Mesenchymal stem cell (in vitro differentiated cells and primary cell): ENCODE data around the gene GALNT13.

Experiments used
- DNase-seq: peaks from one replicate; pipeline ENCODE4 v3.0.0-alpha.2; 2013
- H2AFZ ChIP-seq: one replicate; pipeline ENCODE4 v1.6.1; 2013; ENCODE audit warnings: low read depth, mild to moderate bottlenecking, control low read depth, inconsistent platforms, low read length, moderate library complexity
- H2AK5ac ChIP-seq: 2 replicates; pipeline ENCODE4 v1.6.1; 2013; ENCODE audit warnings: low read length, moderate library complexity, mild to moderate bottlenecking, inconsistent platforms; ENCODE audit not compliant: severe bottlenecking
- H2BK120ac ChIP-seq: one replicate; pipeline ENCODE4 v1.6.1; 2013; ENCODE audit warnings: low read depth, mild to moderate bottlenecking, inconsistent platforms, low read length, moderate library complexity
- H2BK12ac ChIP-seq, 2 experiments: one replicate each; pipeline ENCODE4 v1.6.1; 2013; ENCODE audit warnings: inconsistent platforms in 2 of 2, low read length in 2 of 2, mild to moderate bottlenecking in 2 of 2, moderate library complexity in 2 of 2, control low read depth in 1 of 2
- H2BK15ac ChIP-seq: one replicate; pipeline ENCODE4 v1.6.1; 2013; ENCODE audit warnings: mild to moderate bottlenecking, low read depth, inconsistent platforms; ENCODE audit not compliant: poor library complexity, severe bottlenecking
- H2BK5ac ChIP-seq: 2 replicates; pipeline ENCODE4 v1.6.1; 2013; ENCODE audit warnings: low read depth, mild to moderate bottlenecking, low read length, control low read depth, inconsistent platforms; ENCODE audit not compliant: poor library complexity, severe bottlenecking
- H3K14ac ChIP-seq, 2 experiments: one replicate each; pipeline ENCODE4 v1.6.1; 2013; ENCODE audit warnings: inconsistent platforms in 2 of 2, low read length in 2 of 2, control low read depth in 1 of 2, mild to moderate bottlenecking in 1 of 2, moderate library complexity in 1 of 2
- H3K18ac ChIP-seq, 2 experiments: one replicate each; pipeline ENCODE4 v1.6.1; 2013; ENCODE audit warnings: inconsistent platforms in 2 of 2, low read length in 2 of 2, control low read depth in 1 of 2, low read depth in 1 of 2, mild to moderate bottlenecking in 1 of 2
- H3K23ac ChIP-seq, 2 experiments: one replicate each; pipeline ENCODE4 v1.6.1; 2013; ENCODE audit warnings: inconsistent platforms in 2 of 2, low read length in 2 of 2, mild to moderate bottlenecking in 2 of 2, moderate library complexity in 2 of 2, control low read depth in 1 of 2
- H3K27ac ChIP-seq: 2 replicates; pipeline ENCODE4 v1.5.1; 2013; ENCODE audit warnings: mild to moderate bottlenecking, moderate library complexity, low read length, control low read depth, inconsistent platforms; ENCODE audit not compliant: poor library complexity, severe bottlenecking
- H3K27me3 ChIP-seq, 2 experiments: 2 replicates each; pipeline versions ENCODE4 v1.6.1 to v1.7.0; 2013; ENCODE audit warnings: low read length in 2 of 2, mild to moderate bottlenecking in 2 of 2, moderate library complexity in 2 of 2, control low read depth in 1 of 2, inconsistent platforms in 1 of 2; ENCODE audit not compliant: control insufficient read depth in 1 of 2, insufficient read depth in 1 of 2
- H3K36me3 ChIP-seq, 2 experiments: 2 replicates each; pipeline versions ENCODE4 v1.6.1 to v1.7.0; 2013; ENCODE audit warnings: low read length in 2 of 2, control low read depth in 1 of 2, inconsistent platforms in 1 of 2, low read depth in 1 of 2, mild to moderate bottlenecking in 1 of 2; ENCODE audit not compliant: insufficient read depth in 2 of 2, control insufficient read depth in 1 of 2
- H3K4ac ChIP-seq, 2 experiments: one replicate each; pipeline ENCODE4 v1.6.1; 2013; ENCODE audit warnings: inconsistent platforms in 2 of 2, low read length in 2 of 2, mild to moderate bottlenecking in 2 of 2, moderate library complexity in 2 of 2, control low read depth in 1 of 2, low read depth in 1 of 2
- H3K4me1 ChIP-seq: 2 replicates; pipeline ENCODE4 v1.6.1; 2013; ENCODE audit warnings: low read depth, low read length, control low read depth; ENCODE audit not compliant: control insufficient read depth, insufficient read depth
- H3K4me2 ChIP-seq: 2 replicates; pipeline ENCODE4 v1.6.1; 2013; ENCODE audit warnings: low read length, mild to moderate bottlenecking, inconsistent platforms; ENCODE audit not compliant: poor library complexity, severe bottlenecking
- H3K4me3 ChIP-seq, 2 experiments: 2 replicates each; pipeline versions ENCODE4 v1.5.1 to v1.7.0; 2013; ENCODE audit warnings: low read length in 2 of 2, mild to moderate bottlenecking in 2 of 2, control low read depth in 1 of 2, low read depth in 1 of 2; ENCODE audit not compliant: insufficient read depth in 1 of 2
- H3K79me1 ChIP-seq: replicated peaks from 2 replicates; pipeline ENCODE4 v1.6.1; 2013; ENCODE audit warnings: mild to moderate bottlenecking, control low read depth, low read length, inconsistent platforms; ENCODE audit not compliant: poor library complexity, severe bottlenecking
- H3K9ac ChIP-seq: 2 replicates; pipeline ENCODE4 v1.7.0; 2013; ENCODE audit warnings: mild to moderate bottlenecking, low read length, moderate library complexity
- H3K9me3 ChIP-seq: 2 replicates; pipeline ENCODE4 v1.7.0; 2013; ENCODE audit warnings: mild to moderate bottlenecking, low read length; ENCODE audit not compliant: control insufficient read depth
- H4K8ac ChIP-seq: one replicate; pipeline ENCODE4 v1.6.1; 2013; ENCODE audit warnings: inconsistent platforms, mild to moderate bottlenecking, low read length, moderate library complexity
- H4K91ac ChIP-seq: one replicate; pipeline ENCODE4 v1.6.1; 2013; ENCODE audit warnings: mild to moderate bottlenecking, low read length, inconsistent platforms
- WGBS: methylation state at CpG from one replicate; pipeline ENCODE4 v1.1.7; 2013; ENCODE audit warnings: mixed read lengths; 5-methylcytosine and 5-hydroxymethylcytosine counted together

Gene GALNT13

DNA sequence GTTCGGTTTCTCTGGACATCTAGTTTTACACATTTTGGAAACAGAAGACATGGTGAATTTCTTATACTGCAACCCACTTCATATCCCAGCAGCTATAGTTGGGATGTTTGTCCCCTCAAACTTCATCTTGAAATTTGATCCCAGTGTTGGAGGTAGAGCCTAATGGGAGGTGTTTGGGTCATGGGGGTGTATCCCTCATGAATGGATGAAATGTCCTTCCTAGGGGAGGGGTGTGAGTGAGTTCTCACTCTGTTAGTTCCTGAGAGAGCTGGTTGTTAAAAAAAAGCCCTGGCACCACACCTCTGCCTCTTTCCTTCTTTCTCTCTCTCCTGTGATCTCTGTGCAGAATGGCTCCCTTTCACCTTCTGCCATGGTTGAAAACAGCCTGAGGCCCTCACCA is 457.8 kb downstream of the GALNT13 start:
- Histone ChIP-seq H2BK120ac (no peak overlapping the region), H3K9me3 (no peaks in the 10 kb centered on the region), H2BK5ac (no peak overlapping the region), H3K18ac (no peak overlapping the region), H3K4me3 (no peak overlapping the region), H2BK12ac (no peak overlapping the region), H3K4ac (no peak overlapping the region), H4K8ac (no peak overlapping the region), H3K27ac (no peak overlapping the region), H3K14ac (no peak overlapping the region), H2AFZ (no peak overlapping the region), H3K79me1 (no peaks in the 10 kb centered on the region), H3K36me3 (no peaks in the 10 kb centered on the region), H3K4me1 (no peaks in the 10 kb centered on the region), H3K9ac (no peak overlapping the region), H3K4me2 (no peak overlapping the region), H3K23ac (no peak overlapping the region), H2AK5ac (no peak overlapping the region), H2BK15ac (no peak overlapping the region), H3K27me3 (no peaks in the 10 kb centered on the region), H4K91ac (no peak overlapping the region)
- DNase-seq = no peak
- no CpG with 5 or more reads among the region's 1 CpG for WGBS

- Histone ChIP-seq H3K14ac (no peak overlapping the region), H2BK120ac (no peak overlapping the region), H2BK5ac (no peak overlapping the region), H3K23ac (no peak overlapping the region), H3K9me3 (no peaks in the 10 kb centered on the region), H2BK15ac (no peak overlapping the region), H2AFZ (no peak overlapping the region), H4K91ac (no peak overlapping the region), H3K4me1 (no peaks in the 10 kb centered on the region), H4K8ac (no peak overlapping the region), H3K4ac (no peak overlapping the region), H3K18ac (no peak overlapping the region), H3K79me1 (no peaks in the 10 kb centered on the region), H3K4me2 (no peak overlapping the region), H3K9ac (no peak overlapping the region), H3K27me3 (no peaks in the 10 kb centered on the region), H3K36me3 (no peaks in the 10 kb centered on the region), H2BK12ac (no peak overlapping the region), H3K4me3 (no peak overlapping the region), H2AK5ac (no peak overlapping the region), H3K27ac (no peak overlapping the region)
- no peak for DNase-seq
- no CpG with 5 or more reads among the region's 1 CpG for WGBS
These were observed 460.1 kb downstream of the GALNT13 start for GRCh38 chr2:154331784-154332183.

GRCh38 chr2:154336201-154336600 is 464.5 kb downstream of the GALNT13 start:
- H3K4me1 ChIP-seq = no peaks in the 10 kb centered on the region
- no peak overlapping the region for H2AFZ ChIP-seq
- H2BK12ac ChIP-seq = no peak overlapping the region
- H3K27ac ChIP-seq = no peak overlapping the region
- H2BK5ac ChIP-seq = no peak overlapping the region
- H2AK5ac ChIP-seq = no peak overlapping the region
- H3K4me2 ChIP-seq = no peak overlapping the region
- no peaks in the 10 kb centered on the region for H3K9me3 ChIP-seq
- no peaks in the 10 kb centered on the region for H3K79me1 ChIP-seq
- H3K27me3 ChIP-seq = no peaks in the 10 kb centered on the region
- H3K4me3 ChIP-seq = no peak overlapping the region
- no peak overlapping the region for H2BK15ac ChIP-seq
- no peak for DNase-seq
- H4K91ac ChIP-seq = no peak overlapping the region
- H2BK120ac ChIP-seq = no peak overlapping the region
- no peaks in the 10 kb centered on the region for H3K36me3 ChIP-seq
- 86% methylated on average over 1 of the region's 1 CpG for WGBS
- H3K4ac ChIP-seq = no peak overlapping the region
- no peak overlapping the region for H3K14ac ChIP-seq
- H3K23ac ChIP-seq = no peak overlapping the region
- no peak overlapping the region for H3K9ac ChIP-seq
- no peak overlapping the region for H4K8ac ChIP-seq
- no peak overlapping the region for H3K18ac ChIP-seq

GRCh38 chr2:154338352-154338967 is 466.7 kb downstream of the GALNT13 start:
- no peaks in the 10 kb centered on the region for H3K9me3 ChIP-seq
- no peak overlapping the region for H3K4me2 ChIP-seq
- H2AK5ac ChIP-seq = no peak overlapping the region
- H3K27ac ChIP-seq = no peak overlapping the region
- no peak overlapping the region for H2BK12ac ChIP-seq
- H3K14ac ChIP-seq = no peak overlapping the region
- no peak overlapping the region for H3K23ac ChIP-seq
- no peak for DNase-seq
- no peaks in the 10 kb centered on the region for H3K27me3 ChIP-seq
- no peak overlapping the region for H2AFZ ChIP-seq
- H2BK5ac ChIP-seq = no peak overlapping the region
- no peak overlapping the region for H3K4ac ChIP-seq
- no peak overlapping the region for H4K91ac ChIP-seq
- no peak overlapping the region for H2BK120ac ChIP-seq
- H3K4me3 ChIP-seq = no peak overlapping the region
- H2BK15ac ChIP-seq = no peak overlapping the region
- no peaks in the 10 kb centered on the region for H3K79me1 ChIP-seq
- H3K18ac ChIP-seq = no peak overlapping the region
- WGBS = 70% methylated on average over 2 of the region's 3 CpGs
- H3K9ac ChIP-seq = no peak overlapping the region
- no peaks in the 10 kb centered on the region for H3K36me3 ChIP-seq
- no peaks in the 10 kb centered on the region for H3K4me1 ChIP-seq
- no peak overlapping the region for H4K8ac ChIP-seq
